ENCODE measurements around the gene UBXN7.
"Not testable (repeated sequence)": the region's sequence is repeated elsewhere in the genome, so short reads cannot be mapped to it uniquely, and the experiment has no call there.

Gene UBXN7

GRCh38 chr3:196314597-196314996 lies 117.6 kb downstream of the UBXN7 start:
- no peak for DNase-seq

DNA sequence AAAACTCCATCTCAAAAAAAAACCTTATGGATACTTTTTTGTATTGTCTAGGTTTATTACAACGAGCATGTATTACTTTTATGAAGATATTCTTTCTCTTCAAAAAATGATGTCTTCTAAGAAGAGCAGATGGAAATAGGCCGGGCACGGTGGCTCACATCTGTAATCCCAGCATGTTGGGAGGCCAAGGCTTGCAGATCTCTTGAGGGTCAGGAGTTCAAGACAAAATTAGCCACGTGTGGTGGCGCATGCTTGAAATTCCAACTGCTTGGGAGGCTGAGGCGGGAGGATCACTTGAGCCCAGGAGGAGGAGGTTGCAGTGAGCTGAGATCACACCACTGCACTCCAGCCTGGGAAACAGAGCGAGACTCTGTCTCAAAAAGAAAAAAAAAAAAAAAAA lies 118.1 kb downstream of the UBXN7 start:
- not testable (repeated sequence) for DNase-seq

- DNase-seq = not testable (repeated sequence)
These were observed 129.3 kb downstream of the UBXN7 start for GRCh38 chr3:196302960-196303359.

DNA sequence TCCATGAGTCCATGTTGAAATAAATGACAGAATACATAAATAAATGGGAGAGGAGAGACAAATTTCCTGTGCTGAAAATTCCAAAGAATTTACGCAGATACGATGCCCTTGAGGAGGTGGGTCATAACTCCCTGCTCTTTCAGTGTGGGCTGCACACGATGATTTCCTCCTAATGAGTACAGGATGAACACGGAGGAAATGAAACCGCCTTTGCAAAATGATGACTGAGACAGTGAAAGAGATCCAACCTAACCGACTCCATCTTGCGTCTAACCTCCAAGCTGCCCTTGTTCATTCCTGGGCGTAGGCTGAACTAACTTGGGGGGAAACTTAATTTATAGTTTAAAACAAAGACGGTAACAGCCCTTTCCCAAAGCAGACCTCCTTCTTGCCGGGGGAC lies 129.7 kb downstream of the UBXN7 start:
- not testable (repeated sequence) for DNase-seq

GRCh38 chr3:196298521-196298920 lies 133.7 kb downstream of the UBXN7 start:
- no peak for DNase-seq
